ENCODE data around the gene SIPA1L3.

DNA sequence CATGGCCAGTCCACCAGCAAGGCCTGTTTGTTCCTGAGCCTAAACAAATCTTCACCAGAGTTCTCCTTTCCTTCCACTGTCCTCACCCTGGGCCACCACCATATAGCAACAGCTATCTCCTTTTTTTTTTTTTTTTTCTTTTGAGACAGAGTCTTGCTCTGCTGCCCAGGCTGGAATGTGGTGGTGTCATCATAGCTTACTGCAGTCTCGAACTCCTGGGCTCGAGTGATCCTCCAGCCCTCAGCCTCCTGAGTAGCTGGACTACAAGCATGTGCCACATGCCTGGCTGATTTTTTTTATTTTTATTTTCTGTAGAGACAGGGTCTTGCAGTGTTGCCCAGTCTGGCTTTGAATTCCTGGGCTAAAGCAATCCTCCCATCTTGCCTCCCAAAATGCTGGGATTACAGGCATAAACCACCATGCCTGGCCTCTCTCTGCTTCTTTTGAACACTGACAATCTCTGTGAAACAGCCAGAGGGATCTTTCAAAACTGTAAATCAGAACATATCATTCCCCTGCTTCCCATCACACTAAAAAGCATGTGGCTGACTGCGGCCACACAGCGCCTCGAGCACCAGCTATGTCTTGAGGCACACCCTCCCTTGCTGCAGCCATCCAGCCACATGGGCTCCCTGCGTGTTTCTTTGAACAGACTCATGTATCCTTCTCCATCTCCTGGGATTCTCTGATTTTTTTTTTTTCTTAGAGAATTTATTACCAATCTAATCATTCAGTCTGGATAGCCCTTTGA lies 110.6 kb downstream of the SIPA1L3 start:
- TF ChIP-seq RFX1 (IDR thresholded peaks at IDR 0.05) (no peak), ASH2L (IDR thresholded peaks at IDR 0.05; ENCODE audit: insufficient read length, low read depth, low read length) (no peak), EZH2 (conservative IDR thresholded peaks at IDR 0.05; ENCODE audit: low read depth, low read length) (no peak), ZNF724P (CRISPR knock-in tag; IDR thresholded peaks at IDR 0.05; ENCODE audit: borderline replicate concordance) (no peak), ZNF629 (CRISPR knock-in tag; conservative IDR thresholded peaks at IDR 0.05) (no peak), CREB1 (IDR thresholded peaks at IDR 0.05) (no peak), CREB1 (CRISPR knock-in tag; IDR thresholded peaks at IDR 0.05) (no peak), JUN (CRISPR knock-in tag; IDR thresholded peaks at IDR 0.05) (no peak), GPN1 (CRISPR knock-in tag; IDR thresholded peaks at IDR 0.05; ENCODE audit: borderline replicate concordance) (no peak), FOSL2 (CRISPR knock-in tag; IDR thresholded peaks at IDR 0.05) (no peak), POLR2A (IDR thresholded peaks at IDR 0.05; ENCODE audit: insufficient read depth in 1 of 2, low read depth in 2 of 2, low read length in 2 of 2) (no peak), ZNF350 (CRISPR knock-in tag; IDR thresholded peaks at IDR 0.05; ENCODE audit: borderline replicate concordance, low read depth) (no peak), NFE2L2 (IDR thresholded peaks at IDR 0.05; ENCODE audit: low read length) (no peak)
- TF ChIP-seq, protein P1, sequence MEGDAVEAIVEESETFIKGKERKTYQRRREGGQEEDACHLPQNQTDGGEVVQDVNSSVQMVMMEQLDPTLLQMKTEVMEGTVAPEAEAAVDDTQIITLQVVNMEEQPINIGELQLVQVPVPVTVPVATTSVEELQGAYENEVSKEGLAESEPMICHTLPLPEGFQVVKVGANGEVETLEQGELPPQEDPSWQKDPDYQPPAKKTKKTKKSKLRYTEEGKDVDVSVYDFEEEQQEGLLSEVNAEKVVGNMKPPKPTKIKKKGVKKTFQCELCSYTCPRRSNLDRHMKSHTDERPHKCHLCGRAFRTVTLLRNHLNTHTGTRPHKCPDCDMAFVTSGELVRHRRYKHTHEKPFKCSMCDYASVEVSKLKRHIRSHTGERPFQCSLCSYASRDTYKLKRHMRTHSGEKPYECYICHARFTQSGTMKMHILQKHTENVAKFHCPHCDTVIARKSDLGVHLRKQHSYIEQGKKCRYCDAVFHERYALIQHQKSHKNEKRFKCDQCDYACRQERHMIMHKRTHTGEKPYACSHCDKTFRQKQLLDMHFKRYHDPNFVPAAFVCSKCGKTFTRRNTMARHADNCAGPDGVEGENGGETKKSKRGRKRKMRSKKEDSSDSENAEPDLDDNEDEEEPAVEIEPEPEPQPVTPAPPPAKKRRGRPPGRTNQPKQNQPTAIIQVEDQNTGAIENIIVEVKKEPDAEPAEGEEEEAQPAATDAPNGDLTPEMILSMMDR (CRISPR knock-in tag; IDR thresholded peaks at IDR 0.05), result no peak
- TF ChIP-seq, protein P2, sequence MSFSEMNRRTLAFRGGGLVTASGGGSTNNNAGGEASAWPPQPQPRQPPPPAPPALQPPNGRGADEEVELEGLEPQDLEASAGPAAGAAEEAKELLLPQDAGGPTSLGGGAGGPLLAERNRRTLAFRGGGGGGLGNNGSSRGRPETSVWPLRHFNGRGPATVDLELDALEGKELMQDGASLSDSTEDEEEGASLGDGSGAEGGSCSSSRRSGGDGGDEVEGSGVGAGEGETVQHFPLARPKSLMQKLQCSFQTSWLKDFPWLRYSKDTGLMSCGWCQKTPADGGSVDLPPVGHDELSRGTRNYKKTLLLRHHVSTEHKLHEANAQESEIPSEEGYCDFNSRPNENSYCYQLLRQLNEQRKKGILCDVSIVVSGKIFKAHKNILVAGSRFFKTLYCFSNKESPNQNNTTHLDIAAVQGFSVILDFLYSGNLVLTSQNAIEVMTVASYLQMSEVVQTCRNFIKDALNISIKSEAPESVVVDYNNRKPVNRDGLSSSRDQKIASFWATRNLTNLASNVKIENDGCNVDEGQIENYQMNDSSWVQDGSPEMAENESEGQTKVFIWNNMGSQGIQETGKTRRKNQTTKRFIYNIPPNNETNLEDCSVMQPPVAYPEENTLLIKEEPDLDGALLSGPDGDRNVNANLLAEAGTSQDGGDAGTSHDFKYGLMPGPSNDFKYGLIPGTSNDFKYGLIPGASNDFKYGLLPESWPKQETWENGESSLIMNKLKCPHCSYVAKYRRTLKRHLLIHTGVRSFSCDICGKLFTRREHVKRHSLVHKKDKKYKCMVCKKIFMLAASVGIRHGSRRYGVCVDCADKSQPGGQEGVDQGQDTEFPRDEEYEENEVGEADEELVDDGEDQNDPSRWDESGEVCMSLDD (CRISPR knock-in tag; IDR thresholded peaks at IDR 0.05; ENCODE audit: borderline replicate concordance), result no peak
